Ishikawa (cell line): ENCODE results near the gene TTC16.

Experiments used
- CEBPB ChIP-seq: IDR thresholded peaks from 2 replicates; pipeline ENCODE4 v1.6.1; 2012
- CREB1 ChIP-seq: IDR thresholded peaks from 2 replicates; pipeline ENCODE4 v1.6.1; 2012; ENCODE audit warnings: low read depth
- EGR1 ChIP-seq: IDR thresholded peaks from 2 replicates; pipeline ENCODE4 v1.6.1; 2012
- EP300 ChIP-seq: IDR thresholded peaks from 2 replicates; pipeline ENCODE4 v1.6.1; 2012; ENCODE audit warnings: borderline replicate concordance
- FOXM1 ChIP-seq: IDR thresholded peaks from 2 replicates; pipeline ENCODE4 v1.6.1; 2012; ENCODE audit warnings: low read depth, borderline replicate concordance
- NFIC ChIP-seq: IDR thresholded peaks from 2 replicates; pipeline ENCODE4 v1.6.1; 2012
- RAD21 ChIP-seq: IDR thresholded peaks from 2 replicates; pipeline ENCODE4 v1.6.1; 2012; ENCODE audit warnings: low read depth
- REST ChIP-seq: IDR thresholded peaks from 2 replicates; pipeline ENCODE4 v1.6.1; 2012; ENCODE audit warnings: low read depth, mild to moderate bottlenecking
- TAF1 ChIP-seq: IDR thresholded peaks from 2 replicates; pipeline ENCODE4 v1.6.1; 2012; ENCODE audit warnings: low read depth, mild to moderate bottlenecking
- TCF12 ChIP-seq: IDR thresholded peaks from 2 replicates; pipeline ENCODE4 v1.6.1; 2012; ENCODE audit warnings: low read depth
- TEAD4 ChIP-seq: IDR thresholded peaks from 2 replicates; pipeline ENCODE4 v1.6.1; 2012
- YY1 ChIP-seq: IDR thresholded peaks from 2 replicates; pipeline ENCODE4 v1.6.1; 2012; ENCODE audit warnings: low read depth
- ZBTB7A ChIP-seq: IDR thresholded peaks from 2 replicates; pipeline ENCODE4 v1.6.1; 2012; ENCODE audit warnings: low read depth
- TF ChIP-seq, protein P1 (sequence below): IDR thresholded peaks from 2 replicates; pipeline ENCODE4 v1.6.1; 2012
- TF ChIP-seq, protein P2 (sequence below): IDR thresholded peaks from 2 replicates; pipeline ENCODE4 v1.6.1; 2012

TTC16 gene

DNA sequence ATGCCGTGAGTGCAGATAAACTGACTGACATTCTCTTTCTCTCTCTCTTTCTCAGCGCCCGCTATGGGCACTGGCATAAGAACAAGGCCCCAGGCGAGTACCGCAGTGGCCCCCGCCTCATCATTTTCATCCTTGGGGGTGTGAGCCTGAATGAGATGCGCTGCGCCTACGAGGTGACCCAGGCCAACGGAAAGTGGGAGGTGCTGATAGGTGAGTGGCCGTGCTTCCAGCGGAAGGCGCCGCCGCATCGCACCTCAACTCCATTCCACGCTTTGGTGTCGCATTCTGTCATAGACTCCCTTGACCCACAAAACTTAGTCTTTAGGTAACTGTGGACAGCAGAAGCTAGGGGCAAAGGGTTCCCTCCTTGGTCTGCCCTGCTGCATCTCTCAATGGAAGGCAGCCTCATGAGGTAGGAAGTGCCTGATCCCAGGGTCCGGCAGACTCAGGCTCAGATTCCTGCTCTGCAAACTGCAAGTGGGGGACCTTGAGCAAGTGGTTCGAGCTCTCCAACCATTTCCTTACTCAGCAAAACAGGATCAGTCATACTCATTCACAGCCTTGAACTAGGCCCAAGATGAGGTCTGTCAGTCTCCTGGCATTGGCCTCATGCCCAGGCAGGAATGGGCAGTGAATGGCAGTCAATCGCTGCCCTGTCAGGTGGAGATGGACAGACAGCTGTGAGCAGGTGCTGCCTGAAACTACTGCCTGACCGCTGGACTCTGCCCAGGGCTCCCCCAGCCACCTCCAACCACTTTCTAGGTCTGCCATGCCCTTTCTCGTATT is 33.3 kb upstream of the TTC16 start:
- TF ChIP-seq, protein P1, sequence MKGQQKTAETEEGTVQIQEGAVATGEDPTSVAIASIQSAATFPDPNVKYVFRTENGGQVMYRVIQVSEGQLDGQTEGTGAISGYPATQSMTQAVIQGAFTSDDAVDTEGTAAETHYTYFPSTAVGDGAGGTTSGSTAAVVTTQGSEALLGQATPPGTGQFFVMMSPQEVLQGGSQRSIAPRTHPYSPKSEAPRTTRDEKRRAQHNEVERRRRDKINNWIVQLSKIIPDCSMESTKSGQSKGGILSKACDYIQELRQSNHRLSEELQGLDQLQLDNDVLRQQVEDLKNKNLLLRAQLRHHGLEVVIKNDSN, result no peak
- TF ChIP-seq, protein P2, sequence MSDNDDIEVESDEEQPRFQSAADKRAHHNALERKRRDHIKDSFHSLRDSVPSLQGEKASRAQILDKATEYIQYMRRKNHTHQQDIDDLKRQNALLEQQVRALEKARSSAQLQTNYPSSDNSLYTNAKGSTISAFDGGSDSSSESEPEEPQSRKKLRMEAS, result no peak
- TF ChIP-seq TCF12, result no peak
- TF ChIP-seq CREB1, result no peak
- TF ChIP-seq EP300, result no peak
- TF ChIP-seq CEBPB, result no peak
- TF ChIP-seq RAD21, result no peak
- TF ChIP-seq YY1, result no peak

- TF ChIP-seq, protein P1, result no peak
- TF ChIP-seq CREB1 (no peak), TAF1 (no peak), TEAD4 (no peak), FOXM1 (no peak), EGR1 (no peak), NFIC (no peak), CEBPB (no peak), RAD21 (no peak), ZBTB7A (no peak), EP300 (no peak), REST (no peak), YY1 (no peak), TCF12 (no peak)
- TF ChIP-seq, protein P2, result no peak
Observed at GRCh38 chr9:127683723-127684122, 32.2 kb upstream of the TTC16 start.

DNA sequence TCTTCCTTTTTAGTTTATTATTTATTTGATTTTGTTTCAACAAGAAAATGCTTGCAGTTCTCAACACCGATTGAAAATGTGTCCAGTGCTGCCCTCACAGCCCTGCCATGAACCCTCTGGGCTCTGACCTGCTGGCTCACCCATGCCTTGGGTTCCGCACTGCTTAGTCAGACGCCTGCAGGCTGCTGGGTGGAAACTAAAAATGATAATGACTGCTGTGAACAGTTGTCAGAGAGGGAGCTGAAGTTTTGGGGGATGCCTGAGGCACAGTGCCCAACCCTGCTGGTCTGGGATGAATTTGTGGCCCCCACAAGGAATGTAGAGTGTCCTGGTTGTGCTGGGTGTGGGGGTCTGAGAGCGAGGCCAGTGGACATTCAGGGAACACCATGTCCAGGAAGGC is 31.3 kb upstream of the TTC16 start:
- TF ChIP-seq, protein P1, result no peak
- TF ChIP-seq EP300, result no peak
- TF ChIP-seq FOXM1, result no peak
- no peak for TF ChIP-seq TCF12
- no peak for TF ChIP-seq TEAD4
- no peak for TF ChIP-seq YY1
- no peak for TF ChIP-seq ZBTB7A
- no peak for TF ChIP-seq CREB1
- no peak for TF ChIP-seq CEBPB
- no peak for TF ChIP-seq NFIC
- TF ChIP-seq RAD21, result no peak
- TF ChIP-seq EGR1, result no peak
- TF ChIP-seq REST, result no peak
- no peak for TF ChIP-seq TAF1
- TF ChIP-seq, protein P2, result no peak

DNA sequence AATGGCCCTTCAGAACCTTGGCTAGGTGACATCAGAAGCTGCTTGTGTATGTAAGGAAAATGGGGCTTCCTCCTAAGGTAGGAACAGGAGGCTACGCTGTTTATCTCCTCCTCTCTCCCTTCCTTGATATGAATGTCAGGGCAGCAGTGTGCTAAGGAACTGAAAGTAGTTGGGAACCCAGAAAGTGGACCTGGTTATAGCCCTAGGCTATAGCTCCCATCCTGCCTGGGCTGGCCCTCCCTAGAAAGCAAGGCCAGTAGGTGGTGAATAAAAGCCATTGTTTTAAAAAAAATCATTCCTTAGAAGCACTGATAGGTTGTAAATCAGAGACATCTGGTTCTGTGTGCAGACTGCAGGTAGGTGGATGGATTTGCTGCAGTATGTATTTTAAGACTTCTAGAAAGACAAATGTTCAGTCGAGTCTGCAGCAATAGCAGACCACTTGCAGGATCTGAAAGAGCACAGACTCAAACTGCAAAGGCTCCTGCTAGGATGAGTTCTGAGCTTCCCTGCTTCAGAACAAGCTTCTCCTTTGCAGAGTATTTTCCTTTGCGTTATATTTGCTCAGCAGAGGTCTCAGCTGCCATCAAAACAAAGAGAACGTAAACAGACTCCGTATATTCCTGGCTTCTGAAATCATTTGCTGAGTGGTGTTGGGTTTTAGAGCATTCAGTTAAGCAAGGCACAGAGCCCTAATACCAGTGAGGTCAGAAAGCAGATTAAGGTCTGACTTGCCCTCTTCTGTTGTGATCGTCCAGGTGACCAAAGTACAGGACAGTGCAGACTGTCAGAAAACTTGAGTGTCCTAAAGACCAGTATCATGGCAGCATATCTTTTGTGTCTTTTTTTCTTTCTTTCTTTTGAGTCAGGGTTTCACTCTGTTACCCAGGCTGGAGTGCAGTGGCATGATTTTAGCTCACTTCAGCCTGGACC is 29.2 kb upstream of the TTC16 start:
- TF ChIP-seq YY1, result no peak
- TF ChIP-seq, protein P2, result no peak
- TF ChIP-seq CREB1, result no peak
- no peak for TF ChIP-seq FOXM1
- TF ChIP-seq, protein P1, result no peak
- TF ChIP-seq RAD21, result no peak
- no peak for TF ChIP-seq NFIC
- no peak for TF ChIP-seq TEAD4
- TF ChIP-seq CEBPB, result no peak
- no peak for TF ChIP-seq EGR1
- no peak for TF ChIP-seq TAF1
- no peak for TF ChIP-seq ZBTB7A
- no peak for TF ChIP-seq REST
- no peak for TF ChIP-seq TCF12
- TF ChIP-seq EP300, result no peak
